ENCODE data around the gene PPFIA3. TPM values are rescaled to one million over a fixed set of nuclear protein-coding genes. Genes with fewer than 3 reads are reported as not detected.

The PPFIA3 gene
- total and polyA plus RNA-seq, 9 donors: 0.55 to 6.1 (median 3.2) TPM

DNA sequence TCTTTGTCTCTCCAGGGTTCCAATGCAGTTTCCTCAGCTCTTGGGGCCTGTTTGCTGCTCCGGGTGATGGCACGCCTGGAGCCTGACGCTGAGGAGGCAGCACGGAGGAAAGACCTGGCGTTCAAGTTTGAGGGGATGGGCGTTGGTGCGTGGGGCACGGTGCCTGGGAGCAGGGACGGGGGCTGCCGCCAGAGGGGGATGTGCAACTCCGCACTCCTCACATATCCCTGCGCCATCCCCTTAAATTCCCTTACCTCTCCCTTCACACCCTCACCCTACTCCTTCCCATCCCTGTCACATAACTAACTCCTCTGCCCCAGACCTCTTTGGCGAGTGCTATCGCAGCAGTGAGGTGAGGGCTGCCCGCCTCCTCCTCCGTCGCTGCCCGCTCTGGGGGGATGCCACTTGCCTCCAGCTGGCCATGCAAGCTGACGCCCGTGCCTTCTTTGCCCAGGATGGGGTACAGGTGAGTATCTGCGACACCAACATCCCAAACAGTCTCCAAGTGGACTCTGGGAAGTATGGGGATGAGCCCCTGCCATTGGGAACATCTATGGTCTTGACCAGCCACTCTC lies 69.4 kb downstream of the PPFIA3 start:
- Histone ChIP-seq H3K4me3 (no peak overlapping the region), H3K36me3 (no peaks in the 10 kb centered on the region), H3K27ac (no peak overlapping the region), H3K9me3 (no peaks in the 10 kb centered on the region), H3K4me1 (ENCODE audit: insufficient read depth) (no peaks in the 10 kb centered on the region), H3K27me3 (no peaks in the 10 kb centered on the region)
- 81 to 90% (median 82%) methylated on average over 21 of the region's 21 CpGs for WGBS, 3 donors
- TF ChIP-seq EP300 (IDR thresholded peaks at IDR 0.05) (no peak), POLR2A (IDR thresholded peaks at IDR 0.05) (no peak)
- TF ChIP-seq, protein P1, sequence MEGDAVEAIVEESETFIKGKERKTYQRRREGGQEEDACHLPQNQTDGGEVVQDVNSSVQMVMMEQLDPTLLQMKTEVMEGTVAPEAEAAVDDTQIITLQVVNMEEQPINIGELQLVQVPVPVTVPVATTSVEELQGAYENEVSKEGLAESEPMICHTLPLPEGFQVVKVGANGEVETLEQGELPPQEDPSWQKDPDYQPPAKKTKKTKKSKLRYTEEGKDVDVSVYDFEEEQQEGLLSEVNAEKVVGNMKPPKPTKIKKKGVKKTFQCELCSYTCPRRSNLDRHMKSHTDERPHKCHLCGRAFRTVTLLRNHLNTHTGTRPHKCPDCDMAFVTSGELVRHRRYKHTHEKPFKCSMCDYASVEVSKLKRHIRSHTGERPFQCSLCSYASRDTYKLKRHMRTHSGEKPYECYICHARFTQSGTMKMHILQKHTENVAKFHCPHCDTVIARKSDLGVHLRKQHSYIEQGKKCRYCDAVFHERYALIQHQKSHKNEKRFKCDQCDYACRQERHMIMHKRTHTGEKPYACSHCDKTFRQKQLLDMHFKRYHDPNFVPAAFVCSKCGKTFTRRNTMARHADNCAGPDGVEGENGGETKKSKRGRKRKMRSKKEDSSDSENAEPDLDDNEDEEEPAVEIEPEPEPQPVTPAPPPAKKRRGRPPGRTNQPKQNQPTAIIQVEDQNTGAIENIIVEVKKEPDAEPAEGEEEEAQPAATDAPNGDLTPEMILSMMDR (IDR thresholded peaks at IDR 0.05): no peak
- DNase-seq: no peak
- intact Hi-C loops (cut with DNase I): no loop called here

DNA sequence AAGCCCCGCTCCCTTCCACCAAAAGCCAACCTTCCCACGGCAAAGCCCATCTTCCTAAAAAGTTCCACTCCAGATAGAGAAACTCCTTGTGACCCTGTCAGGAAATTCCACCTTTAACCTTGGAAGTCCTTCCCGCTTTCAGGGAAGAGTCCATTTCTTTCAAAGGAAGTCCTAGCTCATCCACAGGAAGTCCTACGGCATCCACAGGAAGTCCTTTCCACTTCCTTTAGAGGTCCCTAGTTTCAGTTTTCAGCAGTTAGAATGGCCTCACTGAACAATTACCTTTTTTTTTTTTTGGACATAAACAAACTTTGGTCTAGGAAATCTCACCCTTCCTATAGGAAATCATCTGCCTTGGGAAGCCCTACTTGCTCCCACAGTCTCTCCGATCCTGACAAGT lies 69.9 kb downstream of the PPFIA3 start:
- H3K4me1 ChIP-seq (ENCODE audit: insufficient read depth): no peaks in the 10 kb centered on the region
- no peaks in the 10 kb centered on the region for H3K9me3 ChIP-seq
- TF ChIP-seq POLR2A (IDR thresholded peaks at IDR 0.05) (no peak), EP300 (IDR thresholded peaks at IDR 0.05) (no peak)
- TF ChIP-seq, protein P1 (IDR thresholded peaks at IDR 0.05): no peak
- intact Hi-C loops (cut with DNase I): no loop called here
- H3K27ac ChIP-seq: no peak overlapping the region
- WGBS, 3 donors: 84 to 91% (median 90%) methylated on average over 5 of the region's 5 CpGs
- no peak for DNase-seq
- H3K27me3 ChIP-seq: no peaks in the 10 kb centered on the region
- H3K4me3 ChIP-seq: no peak overlapping the region
- no peaks in the 10 kb centered on the region for H3K36me3 ChIP-seq

DNA sequence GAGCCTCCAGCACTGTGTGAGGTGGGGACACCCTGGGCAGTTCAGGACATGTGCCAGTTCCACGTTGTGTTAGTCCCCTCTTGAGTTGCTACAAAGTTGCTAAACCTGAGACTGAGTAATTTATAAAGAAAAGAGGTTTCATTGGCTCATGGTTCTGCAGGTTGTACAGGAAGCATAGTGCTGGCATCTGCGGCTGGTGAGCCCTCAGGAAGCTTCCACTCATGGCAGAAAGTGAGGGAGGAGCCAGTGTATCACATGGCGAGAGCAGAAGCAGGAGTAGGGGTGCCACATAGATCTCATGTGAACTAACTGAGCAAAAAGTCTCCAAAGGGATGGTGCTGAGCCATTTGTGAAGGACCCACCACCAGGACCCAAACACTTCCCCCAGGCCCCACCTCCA lies 71.4 kb downstream of the PPFIA3 start:
- Histone ChIP-seq H3K36me3 (no peaks in the 10 kb centered on the region), H3K4me1 (ENCODE audit: insufficient read depth) (no peaks in the 10 kb centered on the region), H3K4me3 (no peak overlapping the region), H3K27ac (no peak overlapping the region), H3K9me3 (no peaks in the 10 kb centered on the region), H3K27me3 (no peaks in the 10 kb centered on the region)
- DNase-seq: no peak
- 94 to 96% (median 96%) methylated on average over 3 of the region's 3 CpGs for WGBS, 3 donors
- intact Hi-C loops (cut with DNase I): loop anchor here in 1 of 4 donors (1.0 kb wide), 1 partner anchor 27 kb away; no protein-coding TSS in a partner anchor
- TF ChIP-seq EP300 (IDR thresholded peaks at IDR 0.05) (no peak), POLR2A (IDR thresholded peaks at IDR 0.05) (no peak)
- TF ChIP-seq, protein P1 (IDR thresholded peaks at IDR 0.05): no peak

DNA sequence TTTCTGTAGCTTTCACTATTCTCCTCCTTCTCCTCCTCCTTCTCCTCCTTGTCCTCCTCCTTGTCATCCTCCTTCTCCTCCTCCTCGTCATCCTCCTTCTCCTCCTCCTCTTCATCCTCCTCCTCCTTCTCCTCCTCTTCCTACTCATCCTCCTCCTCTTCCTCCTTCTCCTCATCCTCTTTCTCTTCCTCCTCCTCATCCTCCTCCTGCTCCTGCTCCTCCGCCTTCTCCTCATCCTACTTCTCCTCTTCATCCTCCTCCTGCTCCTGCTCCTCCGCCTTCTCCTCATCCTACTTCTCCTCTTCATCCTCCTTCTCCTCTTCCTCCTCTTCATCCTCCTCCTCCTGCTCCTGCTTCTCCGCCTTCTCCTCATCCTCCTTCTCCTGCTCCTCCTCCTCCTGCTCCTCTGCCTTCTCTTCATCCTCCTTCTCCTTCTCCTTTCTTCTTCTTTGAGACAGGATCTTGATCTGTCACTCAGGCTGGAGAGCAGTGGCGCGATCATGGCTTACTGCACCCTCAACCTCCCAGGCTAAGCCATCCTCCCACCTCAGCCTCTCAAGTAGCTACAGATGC lies 74.6 kb downstream of the PPFIA3 start:
- Histone ChIP-seq H3K36me3 (no peaks in the 10 kb centered on the region), H3K4me3 (no peak overlapping the region), H3K4me1 (ENCODE audit: insufficient read depth) (no peaks in the 10 kb centered on the region), H3K9me3 (no peaks in the 10 kb centered on the region), H3K27me3 (no peaks in the 10 kb centered on the region), H3K27ac (no peak overlapping the region)
- no peak for TF ChIP-seq EP300 (IDR thresholded peaks at IDR 0.05)
- TF ChIP-seq, protein P1 (IDR thresholded peaks at IDR 0.05): no peak
- TF ChIP-seq POLR2A (IDR thresholded peaks at IDR 0.05): no peak
- intact Hi-C loops (cut with DNase I): no loop called here
- 91 to 94% (median 93%) methylated on average over 6 of the region's 6 CpGs for WGBS, 3 donors
- DNase-seq: no peak
